Right lobe of liver (tissue), 4 donors: ENCODE data around the gene SUCNR1.

Source experiments
- POLR2A ChIP-seq: fragments of 450-650 bp; IDR thresholded peaks from one replicate; pipeline ENCODE4 v1.6.1; 2017; ENCODE audit warnings: antibody characterized with exemption, mild to moderate bottlenecking
- TF ChIP-seq, protein P1 (sequence below), 4 donors: fragments of 200-600 bp in 3 of 4; fragments of 450-650 bp in 1 of 4; IDR thresholded peaks; one replicate each; pipeline versions ENCODE4 v1.5.1 to v1.8.0; 2016 to 2022; ENCODE audit warnings: antibody characterized with exemption in 4 of 4, mild to moderate bottlenecking in 2 of 4
- donor health status: DM: no; HTN: no; CAD: no.
- donor health status: DM: no; HTN: no; CAD: no.
- donor health status: DM: no; HTN: yes; CAD: no.

DNA sequence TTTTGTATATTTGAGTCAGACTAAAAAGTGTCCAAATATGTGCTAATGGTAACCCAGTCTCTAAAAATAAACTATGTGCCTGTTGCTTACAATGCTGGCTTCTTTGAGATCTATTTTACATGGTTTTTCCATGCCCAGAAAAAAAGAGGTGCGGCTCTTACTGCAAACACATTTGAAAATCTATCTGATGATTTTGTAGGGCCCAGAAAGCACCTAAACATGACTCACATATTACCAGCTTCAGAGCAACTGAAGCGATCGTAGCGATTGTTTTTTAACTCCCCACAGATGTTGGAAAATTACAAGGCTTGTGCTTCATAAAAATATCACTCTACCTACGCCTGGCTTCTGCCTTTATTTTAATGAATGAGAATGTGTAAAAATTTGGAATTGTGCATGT lies 53.5 kb downstream of the SUCNR1 start:
- no peak for TF ChIP-seq POLR2A
- TF ChIP-seq, protein P1, sequence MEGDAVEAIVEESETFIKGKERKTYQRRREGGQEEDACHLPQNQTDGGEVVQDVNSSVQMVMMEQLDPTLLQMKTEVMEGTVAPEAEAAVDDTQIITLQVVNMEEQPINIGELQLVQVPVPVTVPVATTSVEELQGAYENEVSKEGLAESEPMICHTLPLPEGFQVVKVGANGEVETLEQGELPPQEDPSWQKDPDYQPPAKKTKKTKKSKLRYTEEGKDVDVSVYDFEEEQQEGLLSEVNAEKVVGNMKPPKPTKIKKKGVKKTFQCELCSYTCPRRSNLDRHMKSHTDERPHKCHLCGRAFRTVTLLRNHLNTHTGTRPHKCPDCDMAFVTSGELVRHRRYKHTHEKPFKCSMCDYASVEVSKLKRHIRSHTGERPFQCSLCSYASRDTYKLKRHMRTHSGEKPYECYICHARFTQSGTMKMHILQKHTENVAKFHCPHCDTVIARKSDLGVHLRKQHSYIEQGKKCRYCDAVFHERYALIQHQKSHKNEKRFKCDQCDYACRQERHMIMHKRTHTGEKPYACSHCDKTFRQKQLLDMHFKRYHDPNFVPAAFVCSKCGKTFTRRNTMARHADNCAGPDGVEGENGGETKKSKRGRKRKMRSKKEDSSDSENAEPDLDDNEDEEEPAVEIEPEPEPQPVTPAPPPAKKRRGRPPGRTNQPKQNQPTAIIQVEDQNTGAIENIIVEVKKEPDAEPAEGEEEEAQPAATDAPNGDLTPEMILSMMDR (IDR thresholded peaks at IDR 0.05): no peak
